Activated CD4-positive, alpha-beta T cell treated with anti-CD3 and anti-CD28 coated beads for 48 hours (primary cell): ENCODE measurements around the gene PHKA1.
"Not testable (repeated sequence)": the region's sequence is repeated elsewhere in the genome, so short reads cannot be mapped to it uniquely, and the experiment has no call there.

Experiments used
- DNase-seq: peaks from one replicate; pipeline ENCODE4 v3.0.0-alpha.2; 2020

The PHKA1 gene

DNA sequence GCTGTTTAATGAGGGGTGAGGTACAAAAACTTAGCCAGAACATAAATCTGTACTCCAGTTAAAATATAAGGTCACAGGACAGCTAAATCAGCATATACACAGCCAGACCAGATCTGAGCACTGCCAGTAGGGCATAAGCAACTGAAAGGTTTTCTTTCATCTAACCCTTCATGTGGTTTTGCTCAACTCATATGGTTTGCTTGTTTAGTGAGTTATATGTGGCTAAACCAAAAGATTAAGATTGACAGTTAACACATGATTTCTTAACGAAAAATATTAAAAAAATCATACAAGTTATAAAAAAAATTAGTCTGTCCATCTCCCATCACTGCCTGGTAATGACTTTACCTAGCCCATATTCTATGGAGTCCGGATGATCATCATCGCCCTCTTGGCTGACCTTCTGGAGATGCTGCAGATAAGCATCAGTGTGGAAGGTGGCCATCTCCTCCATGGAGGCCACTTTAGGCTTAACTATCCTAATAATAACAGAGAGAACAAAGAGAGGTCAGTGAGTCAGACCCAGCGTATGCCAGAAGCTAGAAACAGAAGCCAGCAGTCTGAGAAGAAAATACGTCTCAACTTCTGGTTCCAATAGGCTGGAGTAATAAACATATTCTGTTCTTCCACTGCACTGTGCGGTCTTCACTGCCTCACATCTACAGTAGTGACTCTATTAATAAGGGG lies 145.6 kb downstream of the PHKA1 start:
- no peak for DNase-seq

DNA sequence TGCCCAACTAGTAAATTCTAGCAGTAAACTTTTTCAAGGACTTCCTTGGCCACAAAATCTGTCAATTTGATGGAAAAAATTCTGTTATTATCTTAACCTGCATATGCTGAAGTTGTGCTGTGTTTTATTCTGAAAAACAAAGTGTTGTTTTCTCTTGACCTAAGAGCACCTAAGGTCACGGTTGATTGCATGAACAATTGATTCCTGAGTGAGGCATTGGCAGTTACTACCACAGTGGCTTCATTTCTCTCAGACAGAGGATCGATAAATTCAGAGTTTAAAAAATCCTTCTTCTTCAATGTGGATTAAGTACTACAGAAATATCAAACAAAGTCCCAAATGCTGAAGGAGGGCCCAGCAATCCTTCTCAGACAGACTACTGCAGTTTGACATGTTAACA lies 147.7 kb downstream of the PHKA1 start:
- DNase-seq: no peak

DNA sequence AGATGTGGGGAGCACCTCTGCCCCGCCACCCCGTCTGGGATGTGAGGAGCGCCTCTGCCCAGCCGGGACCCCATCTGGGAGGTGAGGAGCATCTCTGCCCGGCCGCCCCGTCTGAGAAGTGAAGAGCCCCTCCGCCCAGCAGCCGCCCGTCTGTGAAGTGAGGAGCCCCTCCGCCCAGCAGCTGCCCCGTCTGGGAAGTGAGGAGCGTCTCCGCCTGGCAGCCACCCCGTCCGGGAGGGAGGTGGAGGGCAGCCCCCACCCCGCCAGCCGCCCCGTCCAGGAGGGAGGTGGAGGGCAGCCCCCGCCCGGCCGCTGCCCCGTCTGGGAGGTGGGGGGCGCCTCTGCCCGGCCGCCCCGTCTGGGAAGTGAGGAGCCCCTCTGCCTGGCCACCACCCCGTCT lies 154.5 kb downstream of the PHKA1 start:
- DNase-seq: not testable (repeated sequence)

GRCh38 chrX:72554448-72555140 lies 159.5 kb downstream of the PHKA1 start:
- peak; percentile 7 for DNase-seq

DNA sequence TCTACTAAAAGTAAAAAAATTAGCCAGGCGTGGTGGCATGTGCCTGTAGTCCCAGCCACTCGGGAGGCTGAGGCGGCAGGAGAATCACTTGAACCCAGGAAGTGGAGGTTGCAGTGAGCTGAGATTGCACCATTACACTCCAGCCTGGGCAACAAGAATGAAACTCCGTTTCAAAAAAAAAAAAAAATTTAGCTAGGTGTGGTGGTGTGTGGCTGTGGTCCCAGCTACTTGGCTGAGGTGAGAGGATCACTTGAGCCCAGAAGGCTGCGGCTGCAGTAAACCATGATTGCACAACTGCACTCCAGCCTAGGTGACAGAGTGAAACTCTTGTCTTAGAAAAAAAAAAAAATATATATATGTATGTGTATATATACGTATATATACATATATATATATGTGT lies 161.7 kb downstream of the PHKA1 start:
- DNase-seq: not testable (repeated sequence)

DNA sequence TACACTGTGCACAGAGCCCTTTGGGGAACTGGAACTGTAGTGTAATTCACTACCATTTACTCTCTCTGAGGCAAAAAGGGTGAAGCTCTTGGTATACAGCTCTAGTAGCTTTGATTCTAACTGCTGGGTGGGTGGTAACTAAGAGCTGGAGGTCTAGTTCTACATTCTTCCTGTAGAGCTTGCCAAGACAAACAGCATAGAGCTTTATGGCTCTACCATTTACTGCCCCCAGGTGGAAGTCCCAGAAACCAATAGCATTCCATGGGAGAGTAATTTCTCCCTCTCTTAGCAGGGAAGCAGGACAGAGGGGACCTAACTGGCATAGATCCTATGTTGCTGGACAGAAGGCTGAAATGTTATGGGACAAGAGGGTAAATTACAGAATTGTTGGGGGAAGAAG lies 168.1 kb downstream of the PHKA1 start:
- DNase-seq: no peak

DNA sequence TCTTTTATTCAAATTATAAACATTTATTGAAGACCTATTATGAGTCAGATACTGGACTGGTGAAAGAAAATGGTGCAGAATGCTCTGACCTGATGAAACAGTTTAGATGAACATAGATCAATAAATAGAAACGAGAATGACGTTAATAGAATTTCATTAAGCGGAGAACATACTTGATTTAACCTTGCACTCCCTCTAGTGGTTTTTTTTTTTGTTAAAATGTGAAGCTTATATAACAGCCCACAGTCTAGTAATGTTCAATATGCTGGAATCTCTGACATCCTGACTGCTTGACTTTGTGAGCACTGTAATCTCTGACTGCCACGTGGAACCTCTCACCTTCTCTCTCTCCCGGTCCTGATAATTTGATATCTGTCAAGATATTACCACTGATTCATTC lies 173.8 kb downstream of the PHKA1 start:
- no peak for DNase-seq

DNA sequence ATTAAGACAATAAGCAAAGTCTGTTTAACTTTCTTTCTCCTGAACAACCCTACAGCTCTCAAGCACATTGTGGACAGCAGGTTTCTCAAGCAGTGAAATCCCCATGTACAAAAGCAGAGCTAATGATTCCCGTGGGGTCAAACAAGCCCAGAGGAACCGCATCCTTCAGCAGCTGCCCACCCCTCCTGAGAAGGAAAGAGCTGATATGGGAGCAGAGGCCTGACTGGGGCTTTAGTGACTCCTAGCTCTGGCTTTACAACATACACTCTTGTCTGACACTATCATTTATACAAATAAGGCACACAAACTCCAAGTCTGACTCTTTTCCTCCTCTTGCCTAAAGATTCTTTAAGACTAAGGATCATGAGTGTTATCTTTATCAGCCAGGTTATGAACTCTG lies 174.3 kb downstream of the PHKA1 start:
- DNase-seq: no peak

DNA sequence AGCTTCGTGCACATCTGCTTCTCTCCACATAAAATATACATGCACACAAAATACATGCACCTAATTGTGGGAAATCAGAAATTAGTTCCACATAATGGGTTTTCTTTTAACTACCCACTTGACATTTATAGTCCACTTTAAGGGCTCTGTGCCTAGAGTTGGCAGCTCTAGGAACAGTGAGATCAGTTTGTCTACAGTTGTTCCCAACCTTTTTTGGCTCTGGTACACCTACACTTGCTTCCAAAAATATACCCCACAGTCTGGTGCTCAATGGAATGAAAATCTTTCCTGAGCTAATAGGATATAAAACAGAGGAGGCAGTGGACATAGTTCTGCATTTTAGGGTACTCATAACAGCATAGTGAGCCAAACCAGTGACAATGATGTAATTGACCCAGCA lies 177.6 kb downstream of the PHKA1 start:
- no peak for DNase-seq

GRCh38 chrX:72532366-72532765 lies 181.7 kb downstream of the PHKA1 start:
- no peak for DNase-seq
